ENCODE data around the gene APOL5. TPM values are rescaled to one million over a fixed set of nuclear protein-coding genes. Genes with fewer than 3 reads are reported as not detected.
"Not testable (repeated sequence)": the region's sequence is repeated elsewhere in the genome, so short reads cannot be mapped to it uniquely, and the experiment has no call there.

APOL5 gene
- not detected in 2 replicates for total RNA-seq

GRCh38 chr22:35717572-35717971 lies at the start of gene APOL5:
Gene APOL5 (plus strand): TSS chr22:35717872. CDS start chr22:35717872, 0 bp downstream.
- intact Hi-C loops (cut with micrococcal nuclease) = no loop called here

GRCh38 chr22:35674335-35674734 lies 43.3 kb upstream of the APOL5 start:
- intact Hi-C loops (cut with micrococcal nuclease) = no loop called here

- intact Hi-C loops (cut with micrococcal nuclease) = not testable (repeated sequence)
Observed at GRCh38 chr22:35676065-35676464, 41.6 kb upstream of the APOL5 start.

GRCh38 chr22:35677460-35678187 lies 40.0 kb upstream of the APOL5 start:
- intact Hi-C loops (cut with micrococcal nuclease) = no loop called here

GRCh38 chr22:35678836-35679235 lies 38.8 kb upstream of the APOL5 start:
- intact Hi-C loops (cut with micrococcal nuclease) = no loop called here

- intact Hi-C loops (cut with micrococcal nuclease) = not testable (repeated sequence)
Observed at GRCh38 chr22:35679492-35679891, 38.2 kb upstream of the APOL5 start.

GRCh38 chr22:35681454-35682052 lies 36.1 kb upstream of the APOL5 start:
- intact Hi-C loops (cut with micrococcal nuclease) = no loop called here

- intact Hi-C loops (cut with micrococcal nuclease) = no loop called here
Observed at GRCh38 chr22:35683560-35683959, 34.1 kb upstream of the APOL5 start.

GRCh38 chr22:35684270-35684700 lies 33.4 kb upstream of the APOL5 start:
- intact Hi-C loops (cut with micrococcal nuclease) = no loop called here

GRCh38 chr22:35684732-35685131 lies 32.9 kb upstream of the APOL5 start:
- intact Hi-C loops (cut with micrococcal nuclease) = no loop called here

GRCh38 chr22:35685731-35686130 lies 31.9 kb upstream of the APOL5 start:
- intact Hi-C loops (cut with micrococcal nuclease) = no loop called here

- intact Hi-C loops (cut with micrococcal nuclease) = no loop called here
Observed at GRCh38 chr22:35686298-35686697, 31.4 kb upstream of the APOL5 start.

- intact Hi-C loops (cut with micrococcal nuclease) = no loop called here
Observed at GRCh38 chr22:35687461-35687860, 30.2 kb upstream of the APOL5 start.

- intact Hi-C loops (cut with micrococcal nuclease) = no loop called here
Observed at GRCh38 chr22:35688913-35689675, 28.6 kb upstream of the APOL5 start.

GRCh38 chr22:35690001-35690400 lies 27.7 kb upstream of the APOL5 start:
- intact Hi-C loops (cut with micrococcal nuclease) = no loop called here

- intact Hi-C loops (cut with micrococcal nuclease) = loop anchor here (5.0 kb wide), 1 partner anchor 48 kb away; the partner anchor contains the start of gene APOL6
Observed at GRCh38 chr22:35695202-35695601, 22.5 kb upstream of the APOL5 start.

- intact Hi-C loops (cut with micrococcal nuclease) = loop anchor here (5.0 kb wide), 1 partner anchor 50 kb away; the partner anchor contains the start of gene APOL6
Observed at GRCh38 chr22:35697142-35697541, 20.5 kb upstream of the APOL5 start.

- intact Hi-C loops (cut with micrococcal nuclease) = loop anchor here (5.0 kb wide), 1 partner anchor 53 kb away; the partner anchor contains the start of gene APOL6
Observed at GRCh38 chr22:35699852-35700251, 17.8 kb upstream of the APOL5 start.

- intact Hi-C loops (cut with micrococcal nuclease) = no loop called here
Observed at GRCh38 chr22:35703861-35704584, 13.6 kb upstream of the APOL5 start.

- intact Hi-C loops (cut with micrococcal nuclease) = no loop called here
Observed at GRCh38 chr22:35705141-35705540, 12.5 kb upstream of the APOL5 start.

GRCh38 chr22:35708453-35708852 lies 9.2 kb upstream of the APOL5 start:
- intact Hi-C loops (cut with micrococcal nuclease) = no loop called here

Data from T-helper 2 cell treated with Interferon-gamma antibody and Interleukin-4, amounts not matched to agents 100 ng/mL and 5 ng/mL, for 36 hours (primary cell).